Small intestine (tissue), 7 donors: ENCODE data around the gene GADD45GIP1. TPM values are rescaled to one million over a fixed set of nuclear protein-coding genes. Genes with fewer than 3 reads are reported as not detected.

Experiments used
- DNase-seq, 2 donors: peaks; one replicate each; pipeline versions ENCODE4 v3.0.0 to v3.0.0-alpha.2; 2013
- FAIRE-seq: peaks from 2 replicates; lab custom pipeline; 2012; peaks lifted over from hg19 to GRCh38; lab: Jason Lieb, UNC
- H3K27ac ChIP-seq, 3 donors: one replicate each; pipeline ENCODE4 v1.5.1; 2013; ENCODE audit warnings: low read length in 2 of 3, mild to moderate bottlenecking in 2 of 3, control low read depth in 1 of 3, inconsistent platforms in 1 of 3, low read depth in 1 of 3, moderate library complexity in 1 of 3
- H3K27me3 ChIP-seq, 3 donors: one replicate each; pipeline ENCODE4 v1.6.1; 2013; ENCODE audit warnings: low read length in 3 of 3, inconsistent platforms in 1 of 3; ENCODE audit not compliant: control insufficient read depth in 3 of 3, insufficient read depth in 3 of 3
- H3K36me3 ChIP-seq, 3 donors: one replicate each; pipeline ENCODE4 v1.6.1; 2013; ENCODE audit warnings: low read length in 3 of 3, inconsistent platforms in 1 of 3, low read depth in 1 of 3, mild to moderate bottlenecking in 1 of 3, moderate library complexity in 1 of 3; ENCODE audit not compliant: control insufficient read depth in 3 of 3, insufficient read depth in 2 of 3
- H3K4me1 ChIP-seq, 3 donors: one replicate each; pipeline ENCODE4 v1.6.1; 2013; ENCODE audit warnings: low read length in 2 of 3, inconsistent platforms in 1 of 3, low read depth in 1 of 3, mild to moderate bottlenecking in 1 of 3, moderate library complexity in 1 of 3; ENCODE audit not compliant: control insufficient read depth in 3 of 3, insufficient read depth in 2 of 3
- H3K4me3 ChIP-seq, 3 donors: one replicate each; pipeline ENCODE4 v1.5.1; 2013; ENCODE audit warnings: low read length in 3 of 3, control low read depth in 1 of 3, inconsistent platforms in 1 of 3, low read depth in 1 of 3, mild to moderate bottlenecking in 1 of 3, moderate library complexity in 1 of 3
- H3K9me3 ChIP-seq, 2 donors: one replicate each; pipeline ENCODE4 v1.6.1; 2013; ENCODE audit warnings: low read depth in 1 of 2, low read length in 1 of 2; ENCODE audit not compliant: control insufficient read depth in 2 of 2, insufficient read depth in 1 of 2
- WGBS, 3 donors: extraction: QIAGEN DNeasy Blood & Tissue Kit; methylation state at CpG; one replicate each; pipeline ENCODE4 v1.1.7; 2013; 5-methylcytosine and 5-hydroxymethylcytosine counted together
- polyA plus RNA-seq, 4 donors: library from polyadenylated mRNA; stranded (reverse) in 3 of 4; unstranded in 1 of 4; fragments of 200-250 nt in 3 of 4; fragments of 120-200 nt in 1 of 4; gene quantifications; one replicate each; pipeline versions ENCODE4 v1.2.1 to v1.2.3, GENCODE V29; 2013
- donor health status: healthy with polysubstance abuse.
- donor health status: control.
- donor health status: control.
- donor health status: Bipolar disorder and iron deficiency.
- donor health status: healthy.

The GADD45GIP1 gene
- polyA plus RNA-seq, 4 donors = 27.0 to 42.2 (median 36.1) TPM

GRCh38 chr19:12913851-12914690 is 43.0 kb downstream of the GADD45GIP1 start:
- Histone ChIP-seq H3K27me3 (peaks cover 0 to 11% (median 0%) of the 10 kb centered on the region in 3 donors), H3K27ac (peak overlapping the region in 2 of 3 donors; percentile 65 to 80), H3K36me3 (no peaks in the 10 kb centered on the region), H3K4me3 (no peak overlapping the region), H3K9me3 (no peaks in the 10 kb centered on the region), H3K4me1 (peaks cover 0 to 10% (median 0%) of the 10 kb centered on the region in 3 donors)
- WGBS, 3 donors = 48 to 78% (median 71%) methylated on average over 12 of the region's 12 CpGs
- FAIRE-seq (no peak), DNase-seq (peak in 1 of 2 donors; percentile 33)

GRCh38 chr19:12913011-12913561 is 43.9 kb downstream of the GADD45GIP1 start:
- no peaks in the 10 kb centered on the region for H3K36me3 ChIP-seq
- H3K9me3 ChIP-seq = no peaks in the 10 kb centered on the region
- no peak overlapping the region for H3K4me3 ChIP-seq
- H3K4me1 ChIP-seq = peaks cover 0 to 10% (median 0%) of the 10 kb centered on the region in 3 donors
- FAIRE-seq (no peak), DNase-seq (peak; percentile 26 to 53)
- 22 to 25% (median 23%) methylated on average over 22 of the region's 22 CpGs for WGBS, 3 donors
- H3K27ac ChIP-seq = peak overlapping the region in 2 of 3 donors; percentile 65 to 80
- peaks cover 0 to 11% (median 0%) of the 10 kb centered on the region in 3 donors for H3K27me3 ChIP-seq

GRCh38 chr19:12912571-12912970 is 44.5 kb downstream of the GADD45GIP1 start:
- Histone ChIP-seq H3K4me3 (no peak overlapping the region), H3K27ac (peak overlapping the region in 2 of 3 donors; percentile 65 to 80), H3K9me3 (no peaks in the 10 kb centered on the region), H3K27me3 (peaks cover 0 to 11% (median 0%) of the 10 kb centered on the region in 3 donors), H3K4me1 (peaks cover 0 to 10% (median 0%) of the 10 kb centered on the region in 3 donors), H3K36me3 (no peaks in the 10 kb centered on the region)
- FAIRE-seq (no peak), DNase-seq (no peak)
- WGBS, 3 donors = 36 to 49% (median 36%) methylated on average over 4 of the region's 4 CpGs

GRCh38 chr19:12907166-12907565 is 49.9 kb downstream of the GADD45GIP1 start:
- H3K9me3 ChIP-seq = no peaks in the 10 kb centered on the region
- DNase-seq = no peak
- H3K4me1 ChIP-seq = no peaks in the 10 kb centered on the region
- 77 to 89% (median 87%) methylated on average over 9 of the region's 9 CpGs for WGBS, 3 donors
- H3K4me3 ChIP-seq = no peak overlapping the region
- no peak overlapping the region for H3K27ac ChIP-seq
- no peak for FAIRE-seq
- no peaks in the 10 kb centered on the region for H3K27me3 ChIP-seq
- peaks cover 0 to 3% (median 0%) of the 10 kb centered on the region in 3 donors for H3K36me3 ChIP-seq

Other genes starting within 250 kb of the GADD45GIP1 start
- gene TNPO2, start 233.3 kb downstream of the GADD45GIP1 start, polyA plus RNA-seq = 10 to 100 TPM in 3 of 4 donors, 1 to 10 TPM in 1; 9.8 to 41.3 (median 19.7) TPM
- 100 to 1,000 TPM; 210 to 376 (median 282) TPM for gene TRIR, start 222.5 kb downstream of the GADD45GIP1 start, polyA plus RNA-seq
- gene GET3, start 219.7 kb downstream of the GADD45GIP1 start, polyA plus RNA-seq = 10 to 100 TPM; 62.1 to 85.4 (median 69.8) TPM
- 1 to 10 TPM in 1 of 4 donors, under 1 TPM in 2, not detected in 1; 0.10 to 3.4 (median 0.16) TPM for gene BEST2, start 205.4 kb downstream of the GADD45GIP1 start, polyA plus RNA-seq
- 100 to 1,000 TPM in 3 of 4 donors, 10 to 100 TPM in 1; 61.8 to 206 (median 167) TPM for gene HOOK2, start 181.7 kb downstream of the GADD45GIP1 start, polyA plus RNA-seq
- gene JUNB, start 165.7 kb downstream of the GADD45GIP1 start, polyA plus RNA-seq = 100 to 1,000 TPM in 2 of 4 donors, 10 to 100 TPM in 2; 44.7 to 234 (median 135) TPM
- 100 to 1,000 TPM; 285 to 523 (median 416) TPM for gene PRDX2, start 155.4 kb downstream of the GADD45GIP1 start, polyA plus RNA-seq
- gene THSD8, start 155.2 kb downstream of the GADD45GIP1 start, polyA plus RNA-seq = 1 to 10 TPM in 3 of 4 donors, not detected in 1; 2.9 to 4.0 (median 3.1) TPM
- 10 to 100 TPM in 2 of 4 donors, 1 to 10 TPM in 2; 3.1 to 22.3 (median 12.8) TPM for gene RNASEH2A, start 150.6 kb downstream of the GADD45GIP1 start, polyA plus RNA-seq
- gene RTBDN, start 122.6 kb downstream of the GADD45GIP1 start, polyA plus RNA-seq = 1 to 10 TPM in 1 of 4 donors, under 1 TPM in 2, not detected in 1; 0.64 to 1.7 (median 0.67) TPM
- gene MAST1, start 118.7 kb downstream of the GADD45GIP1 start, polyA plus RNA-seq = 1 to 10 TPM in 2 of 4 donors, under 1 TPM in 2; 0.54 to 3.3 (median 0.95) TPM
- 10 to 100 TPM in 2 of 4 donors, 1 to 10 TPM in 2; 6.5 to 43.1 (median 9.3) TPM for gene DNASE2, start 75.8 kb downstream of the GADD45GIP1 start, polyA plus RNA-seq
- gene KLF1, start 70.0 kb downstream of the GADD45GIP1 start, polyA plus RNA-seq = under 1 TPM in 2 of 4 donors, not detected in 2; 0.09 to 0.13 TPM
- 10 to 100 TPM; 24.8 to 38.9 (median 28.3) TPM for gene GCDH, start 66.1 kb downstream of the GADD45GIP1 start, polyA plus RNA-seq
- gene SYCE2, start 37.9 kb downstream of the GADD45GIP1 start, polyA plus RNA-seq = 1 to 10 TPM in 1 of 4 donors, under 1 TPM in 1, not detected in 2; 0.18 to 1.2 TPM
- gene FARSA, start 23.5 kb downstream of the GADD45GIP1 start, polyA plus RNA-seq = 10 to 100 TPM; 32.4 to 74.4 (median 48.9) TPM
- 100 to 1,000 TPM; 117 to 803 (median 435) TPM for gene CALR, start 18.6 kb downstream of the GADD45GIP1 start, polyA plus RNA-seq
- gene RAD23A, start 11.4 kb downstream of the GADD45GIP1 start, polyA plus RNA-seq = 100 to 1,000 TPM in 1 of 4 donors, 10 to 100 TPM in 3; 93.0 to 114 (median 98.4) TPM
- gene DAND5, start 12.4 kb upstream of the GADD45GIP1 start, polyA plus RNA-seq = under 1 TPM in 2 of 4 donors, not detected in 2; 0.12 to 0.16 TPM
- gene NFIX, start 38.3 kb upstream of the GADD45GIP1 start, polyA plus RNA-seq = 10 to 100 TPM in 2 of 4 donors, 1 to 10 TPM in 2; 2.9 to 31.4 (median 10.0) TPM
- 1 to 10 TPM in 3 of 4 donors, under 1 TPM in 1; 0.67 to 8.9 (median 2.8) TPM for gene LYL1, start 145.6 kb upstream of the GADD45GIP1 start, polyA plus RNA-seq
- gene TRMT1, start 159.5 kb upstream of the GADD45GIP1 start, polyA plus RNA-seq = 10 to 100 TPM; 18.6 to 37.5 (median 28.3) TPM
- gene NACC1, start 161.0 kb upstream of the GADD45GIP1 start, polyA plus RNA-seq = 10 to 100 TPM in 3 of 4 donors, 1 to 10 TPM in 1; 7.6 to 51.6 (median 17.9) TPM
- gene STX10, start 193.2 kb upstream of the GADD45GIP1 start, polyA plus RNA-seq = 100 to 1,000 TPM in 3 of 4 donors, 10 to 100 TPM in 1; 46.3 to 162 (median 138) TPM
- 100 to 1,000 TPM in 2 of 4 donors, 10 to 100 TPM in 2; 67.5 to 217 (median 106) TPM for gene IER2, start 193.2 kb upstream of the GADD45GIP1 start, polyA plus RNA-seq